LoVo (cell line): ENCODE results near the gene ARHGAP15.
"Not testable (repeated sequence)": the region's sequence is repeated elsewhere in the genome, so short reads cannot be mapped to it uniquely, and the experiment has no call there.

Source experiments
- DNase-seq: peaks from one replicate; pipeline ENCODE4 v3.0.0-alpha.2; 2016; ENCODE audit warnings: low spot score

Gene ARHGAP15

GRCh38 chr2:143529118-143529720 is 400.0 kb downstream of the ARHGAP15 start:
- DNase-seq, result no peak

GRCh38 chr2:143530758-143531157 is 401.5 kb downstream of the ARHGAP15 start:
- no peak for DNase-seq

- no peak for DNase-seq
These were observed 402.8 kb downstream of the ARHGAP15 start for GRCh38 chr2:143532061-143532460.

- no peak for DNase-seq
These were observed 404.6 kb downstream of the ARHGAP15 start for GRCh38 chr2:143533846-143534245.

- no peak for DNase-seq
These were observed 406.6 kb downstream of the ARHGAP15 start for GRCh38 chr2:143535802-143536201.

GRCh38 chr2:143541899-143542298 is 412.7 kb downstream of the ARHGAP15 start:
- DNase-seq, result not testable (repeated sequence)

GRCh38 chr2:143545059-143545948 is 416.1 kb downstream of the ARHGAP15 start:
- DNase-seq, result no peak

GRCh38 chr2:143545949-143546255 is 416.7 kb downstream of the ARHGAP15 start:
- DNase-seq, result no peak

- no peak for DNase-seq
These were observed 418.8 kb downstream of the ARHGAP15 start for GRCh38 chr2:143548032-143548431.

- DNase-seq, result no peak
These were observed 421.3 kb downstream of the ARHGAP15 start for GRCh38 chr2:143550500-143550899.

- no peak for DNase-seq
These were observed 422.9 kb downstream of the ARHGAP15 start for GRCh38 chr2:143551971-143552650.

- DNase-seq, result no peak
These were observed 424.0 kb downstream of the ARHGAP15 start for GRCh38 chr2:143553261-143553660.

- no peak for DNase-seq
These were observed 429.4 kb downstream of the ARHGAP15 start for GRCh38 chr2:143558665-143559064.

GRCh38 chr2:143559147-143559546 is 429.9 kb downstream of the ARHGAP15 start:
- no peak for DNase-seq

GRCh38 chr2:143560724-143561123 is 431.5 kb downstream of the ARHGAP15 start:
- DNase-seq, result no peak

- no peak for DNase-seq
These were observed 435.2 kb downstream of the ARHGAP15 start for GRCh38 chr2:143564419-143564818.

- no peak for DNase-seq
These were observed 442.5 kb downstream of the ARHGAP15 start for GRCh38 chr2:143571747-143572146.

GRCh38 chr2:143572421-143572820 is 443.2 kb downstream of the ARHGAP15 start:
- DNase-seq, result no peak

GRCh38 chr2:143574069-143574468 is 444.9 kb downstream of the ARHGAP15 start:
- DNase-seq, result no peak

GRCh38 chr2:143575340-143575739 is 446.1 kb downstream of the ARHGAP15 start:
- no peak for DNase-seq

- DNase-seq, result no peak
These were observed 448.3 kb downstream of the ARHGAP15 start for GRCh38 chr2:143577489-143577888.

- no peak for DNase-seq
These were observed 450.2 kb downstream of the ARHGAP15 start for GRCh38 chr2:143579456-143579855.

GRCh38 chr2:143581134-143581533 is 451.9 kb downstream of the ARHGAP15 start:
- no peak for DNase-seq
